PC-3 (cell line): ENCODE measurements around the gene CCDC14. TPM values are rescaled to one million over a fixed set of nuclear protein-coding genes. Genes with fewer than 3 reads are reported as not detected.
"Not testable (repeated sequence)": the region's sequence is repeated elsewhere in the genome, so short reads cannot be mapped to it uniquely, and the experiment has no call there.

Source experiments
- ATAC-seq: fragments of 200-7000 bp; cut with Tn5 transposase; 2 replicates; pipeline ENCODE4 v1.9.1; 2020; ENCODE audit warnings: mild to moderate bottlenecking, moderate library complexity
- BruUV-seq: library from RNA; stranded (reverse); fragments of 400-500 nt; replicated peaks from 2 replicates; lab custom pipeline; 2021; lab: Mats Ljungman, UMichigan
- CTCF ChIA-PET: fragments of 300-600 bp; sonication (Branson Sonifier 250); formaldehyde crosslinking; loops from one replicate; lab custom pipeline; 2022; ENCODE audit warnings: antibody characterized with exemption; lab: Charles Lee
- POLR2A ChIA-PET: fragments of 300-600 bp; sonication (Branson Sonifier 250); formaldehyde crosslinking; loops from one replicate; lab custom pipeline; 2022; ENCODE audit warnings: antibody characterized with exemption; ENCODE audit not compliant: unreplicated experiment; lab: Charles Lee
- DNase-seq: peaks from one replicate; pipeline ENCODE4 v3.0.0-alpha.2; 2015
- H2AFZ ChIP-seq: fragments of 300-600 bp; sonication (generic); 2 replicates; pipeline ENCODE4 v1.6.0; 2016; ENCODE audit warnings: antibody characterized with exemption, low read length
- H3F3A ChIP-seq: fragments of 300-600 bp; sonication (generic); one replicate; pipeline ENCODE4 v1.6.0; 2017; ENCODE audit warnings: antibody characterized with exemption, low read length, control low read depth, mild to moderate bottlenecking; ENCODE audit not compliant: unreplicated experiment
- H3K27ac ChIP-seq: fragments of 300-600 bp; sonication (generic); 2 replicates; pipeline ENCODE4 v1.5.1; 2016; ENCODE audit warnings: mild to moderate bottlenecking, low read length
- H3K27me3 ChIP-seq: fragments of 300-600 bp; sonication (generic); 2 replicates; pipeline ENCODE4 v1.6.1; 2016; ENCODE audit warnings: low read length, mixed read lengths
- H3K36me3 ChIP-seq: fragments of 300-600 bp; sonication (generic); 2 replicates; pipeline ENCODE4 v1.6.1; 2016; ENCODE audit warnings: low read depth, mixed run types, low read length, mixed read lengths
- H3K4me1 ChIP-seq: fragments of 300-600 bp; sonication (generic); 2 replicates; pipeline ENCODE4 v1.5.1; 2016; ENCODE audit warnings: low read length; ENCODE audit not compliant: insufficient read depth
- H3K4me2 ChIP-seq: fragments of 300-600 bp; sonication (generic); 2 replicates; pipeline ENCODE4 v1.6.0; 2016; ENCODE audit warnings: low read length
- H3K4me3 ChIP-seq: fragments of 300-600 bp; sonication (generic); 2 replicates; pipeline ENCODE4 v1.5.1; 2016; ENCODE audit warnings: mild to moderate bottlenecking, low read length, mixed read lengths
- H3K79me2 ChIP-seq: fragments of 300-600 bp; sonication (generic); 2 replicates; pipeline ENCODE4 v1.6.1; 2017; ENCODE audit warnings: low read length, mixed read lengths
- H3K9ac ChIP-seq: fragments of 300-600 bp; sonication (generic); 2 replicates; pipeline ENCODE4 v1.6.0; 2016; ENCODE audit warnings: mild to moderate bottlenecking, low read length
- H3K9me2 ChIP-seq: fragments of 300-600 bp; sonication (generic); replicated peaks from 2 replicates; pipeline ENCODE4 v1.6.1; 2016; ENCODE audit warnings: mixed run types, low read length, mixed read lengths
- H3K9me3 ChIP-seq: fragments of 300-600 bp; sonication (generic); 2 replicates; pipeline ENCODE4 v1.6.1; 2016; ENCODE audit warnings: low read length, mixed read lengths
- H4K20me1 ChIP-seq: fragments of 300-600 bp; sonication (generic); 2 replicates; pipeline ENCODE4 v1.6.1; 2016; ENCODE audit warnings: low read length, mixed read lengths
- EZH2 ChIP-seq: fragments of 300-600 bp; sonication (generic); IDR thresholded peaks from one replicate; pipeline ENCODE4 v1.6.1; 2017; ENCODE audit warnings: antibody characterized with exemption, mild to moderate bottlenecking, low read length; ENCODE audit not compliant: unreplicated experiment
- EZH2phosphoT487 ChIP-seq: fragments of 300-600 bp; sonication (generic); IDR thresholded peaks from 2 replicates; pipeline ENCODE4 v1.6.1; 2018; ENCODE audit warnings: mild to moderate bottlenecking, antibody characterized with exemption, low read length, borderline replicate concordance
- intact Hi-C: fragments of 100-400 bp; cut with micrococcal nuclease; formaldehyde crosslinking; loops from 2 replicates; pipeline ENCODE4 v1.9.0; 2023
- total RNA-seq: library from RNA; depleted of rRNA; stranded (reverse); fragments of >200 nt; gene quantifications from 2 replicates; pipeline ENCODE4 v1.2.3, GENCODE V29; 2014
- TF ChIP-seq, protein P1 (sequence below): fragments of 300-600 bp; sonication (generic); conservative IDR thresholded peaks from 2 replicates; pipeline ENCODE4 v1.5.1; 2017; ENCODE audit warnings: antibody characterized with exemption, low read depth, mild to moderate bottlenecking, low read length

Gene CCDC14
- total RNA-seq, 1 experiment from 2014 or later, result 62.6 TPM

DNA sequence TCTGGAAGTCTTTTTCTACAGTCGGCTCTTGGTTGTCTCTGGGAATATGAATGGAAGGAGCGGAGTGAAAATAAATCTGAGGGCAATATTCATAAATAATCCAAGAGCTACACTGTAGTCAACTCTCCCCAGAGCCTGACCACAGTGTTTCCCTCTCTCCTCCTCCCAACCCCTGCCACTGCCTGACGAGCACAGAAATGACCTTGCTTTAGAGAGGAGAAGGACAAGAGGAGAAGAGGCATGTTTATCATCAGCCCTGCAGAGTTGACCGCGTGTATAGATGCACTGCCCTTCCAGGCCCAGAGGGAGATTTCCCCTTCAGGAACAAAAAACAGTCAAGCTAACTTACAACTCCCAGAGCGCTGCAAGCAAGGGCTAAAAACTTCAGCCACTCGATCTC lies 14.0 kb upstream of the CCDC14 start:
- DNase-seq, H3K4me3 ChIP-seq, H3K36me3 ChIP-seq, POLR2A ChIA-PET, BruUV-seq, H3F3A ChIP-seq, H3K4me1 ChIP-seq, H3K79me2 ChIP-seq, ATAC-seq, intact Hi-C loops, H3K9me3 ChIP-seq, CTCF ChIA-PET, H4K20me1 ChIP-seq, H3K27ac ChIP-seq, H3K9me2 ChIP-seq, H3K9ac ChIP-seq, H2AFZ ChIP-seq, H3K4me2 ChIP-seq: not testable (repeated sequence)
- peaks cover 18% of the 10 kb centered on the region for H3K27me3 ChIP-seq

DNA sequence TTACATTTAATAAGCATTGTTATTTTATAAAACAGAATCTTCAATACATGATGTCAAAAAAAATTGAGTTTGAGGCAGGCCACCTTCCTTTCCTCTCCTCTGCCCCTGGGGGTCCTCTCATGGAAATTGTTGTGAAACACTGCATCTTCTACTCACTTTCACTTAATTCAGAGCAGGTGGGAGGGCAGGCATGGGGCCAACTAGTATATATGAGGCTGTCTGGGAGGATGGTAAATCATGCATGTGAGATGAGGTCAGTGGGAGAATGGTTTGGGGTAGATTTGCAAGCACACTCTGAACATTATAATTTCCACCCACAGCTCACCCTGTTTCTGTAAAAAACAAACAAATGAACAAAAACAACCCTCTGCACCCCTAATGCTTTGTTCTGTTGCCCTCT lies 10.4 kb upstream of the CCDC14 start:
- H3K4me1 ChIP-seq, result peaks cover 3% of the 10 kb centered on the region; the same call in 1 of the 2 replicates
- no TSS peak for BruUV-seq
- no peak for DNase-seq
- no peak overlapping the region for H3K4me3 ChIP-seq
- ATAC-seq, result no peak
- H3K27ac ChIP-seq, result no peak overlapping the region
- no peak overlapping the region for H3K9ac ChIP-seq
- intact Hi-C loops, result no loop called here
- H3K9me2 ChIP-seq, result no peaks in the 10 kb centered on the region
- no peak overlapping the region for H3K4me2 ChIP-seq
- H3F3A ChIP-seq, result no peaks in the 10 kb centered on the region
- no peak overlapping the region for H2AFZ ChIP-seq
- TF ChIP-seq EZH2phosphoT487, result no peak
- TF ChIP-seq, protein P1, sequence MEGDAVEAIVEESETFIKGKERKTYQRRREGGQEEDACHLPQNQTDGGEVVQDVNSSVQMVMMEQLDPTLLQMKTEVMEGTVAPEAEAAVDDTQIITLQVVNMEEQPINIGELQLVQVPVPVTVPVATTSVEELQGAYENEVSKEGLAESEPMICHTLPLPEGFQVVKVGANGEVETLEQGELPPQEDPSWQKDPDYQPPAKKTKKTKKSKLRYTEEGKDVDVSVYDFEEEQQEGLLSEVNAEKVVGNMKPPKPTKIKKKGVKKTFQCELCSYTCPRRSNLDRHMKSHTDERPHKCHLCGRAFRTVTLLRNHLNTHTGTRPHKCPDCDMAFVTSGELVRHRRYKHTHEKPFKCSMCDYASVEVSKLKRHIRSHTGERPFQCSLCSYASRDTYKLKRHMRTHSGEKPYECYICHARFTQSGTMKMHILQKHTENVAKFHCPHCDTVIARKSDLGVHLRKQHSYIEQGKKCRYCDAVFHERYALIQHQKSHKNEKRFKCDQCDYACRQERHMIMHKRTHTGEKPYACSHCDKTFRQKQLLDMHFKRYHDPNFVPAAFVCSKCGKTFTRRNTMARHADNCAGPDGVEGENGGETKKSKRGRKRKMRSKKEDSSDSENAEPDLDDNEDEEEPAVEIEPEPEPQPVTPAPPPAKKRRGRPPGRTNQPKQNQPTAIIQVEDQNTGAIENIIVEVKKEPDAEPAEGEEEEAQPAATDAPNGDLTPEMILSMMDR, result no peak
- no peak for TF ChIP-seq EZH2
- CTCF ChIA-PET, result no interaction called here
- no peaks in the 10 kb centered on the region for H3K79me2 ChIP-seq
- POLR2A ChIA-PET, result no interaction called here
- H3K27me3 ChIP-seq, result peaks cover 26% of the 10 kb centered on the region
- no peaks in the 10 kb centered on the region for H4K20me1 ChIP-seq
- H3K36me3 ChIP-seq, result no peaks in the 10 kb centered on the region
- no peaks in the 10 kb centered on the region for H3K9me3 ChIP-seq

DNA sequence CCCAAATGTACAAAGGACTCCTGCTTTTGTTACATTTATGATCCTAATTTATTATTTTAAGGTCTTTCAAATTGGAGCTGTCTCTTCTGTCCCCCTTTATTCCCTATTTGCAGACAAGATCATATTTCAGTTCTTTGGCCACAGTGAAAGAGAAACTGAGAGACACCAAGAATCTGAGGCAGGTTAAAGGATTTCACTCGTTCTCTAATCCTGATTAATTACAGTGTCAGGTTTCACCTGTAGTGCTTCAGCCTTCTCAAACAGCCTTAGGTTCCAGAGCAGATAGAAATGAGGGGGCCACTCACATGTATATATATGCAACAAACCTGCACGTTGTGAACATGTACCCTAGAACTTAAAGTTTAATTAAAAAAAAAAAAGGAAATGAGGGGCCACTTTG lies 6.2 kb upstream of the CCDC14 start:
- DNase-seq, H3K4me2 ChIP-seq, H3K79me2 ChIP-seq, H3K9ac ChIP-seq, H3K36me3 ChIP-seq, ATAC-seq, H3F3A ChIP-seq, H3K4me1 ChIP-seq, H3K9me3 ChIP-seq, BruUV-seq, H3K9me2 ChIP-seq, CTCF ChIA-PET, H4K20me1 ChIP-seq, intact Hi-C loops, POLR2A ChIA-PET, H3K27ac ChIP-seq, H3K4me3 ChIP-seq, H2AFZ ChIP-seq: not testable (repeated sequence)
- H3K27me3 ChIP-seq, result peaks cover 26% of the 10 kb centered on the region

DNA sequence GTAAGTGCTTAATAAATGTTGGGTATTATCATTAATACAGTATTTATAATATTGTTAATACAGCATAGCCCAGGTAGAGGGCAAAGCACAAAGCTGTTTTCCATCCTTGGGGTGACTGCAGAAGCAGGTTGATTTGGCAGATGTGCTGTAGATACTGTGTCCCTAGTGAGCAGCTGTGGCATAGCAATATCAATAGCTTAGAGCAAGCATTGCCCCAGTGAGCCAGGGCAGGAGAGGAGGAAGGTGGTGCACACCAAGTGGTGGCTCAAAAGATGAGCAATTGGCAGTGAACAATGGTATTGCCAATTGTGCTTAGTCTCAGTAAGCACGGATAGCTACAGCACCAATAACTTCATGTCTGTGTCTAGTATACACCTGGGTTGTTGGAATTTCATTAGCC lies 5.8 kb upstream of the CCDC14 start:
- H2AFZ ChIP-seq, H3F3A ChIP-seq, CTCF ChIA-PET, POLR2A ChIA-PET, intact Hi-C loops, H3K4me2 ChIP-seq, H3K4me1 ChIP-seq, H3K9ac ChIP-seq, BruUV-seq, H3K36me3 ChIP-seq, H3K9me3 ChIP-seq, DNase-seq, H3K27ac ChIP-seq, H3K9me2 ChIP-seq, H3K79me2 ChIP-seq, H3K4me3 ChIP-seq, H4K20me1 ChIP-seq: not testable (repeated sequence)
- peak; percentile 67 for ATAC-seq
- peaks cover 22% of the 10 kb centered on the region for H3K27me3 ChIP-seq

DNA sequence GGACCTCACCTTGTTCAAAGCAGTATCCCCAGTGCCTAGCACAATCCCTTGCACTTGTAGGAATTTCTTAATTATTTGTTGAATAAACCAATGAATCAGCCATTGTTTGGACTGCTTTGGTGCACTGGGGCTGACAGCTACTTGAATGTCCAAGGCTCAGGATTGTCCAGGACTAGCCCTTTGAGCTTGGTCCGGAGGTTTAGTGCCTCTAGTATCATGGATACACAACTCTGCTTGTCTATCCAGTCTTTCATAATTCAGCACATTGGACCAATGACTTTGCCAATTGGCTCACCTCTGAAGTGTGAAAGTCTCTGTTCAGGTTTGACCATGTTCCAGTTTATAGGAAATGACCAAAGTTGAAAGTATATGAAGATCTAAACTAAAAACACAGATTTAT lies 3.8 kb upstream of the CCDC14 start:
- H4K20me1 ChIP-seq, H3K9me2 ChIP-seq, CTCF ChIA-PET, H3K9ac ChIP-seq, POLR2A ChIA-PET, ATAC-seq, H3K9me3 ChIP-seq, H3K4me1 ChIP-seq, DNase-seq, H3K4me3 ChIP-seq, H2AFZ ChIP-seq, BruUV-seq, H3K27ac ChIP-seq, H3K4me2 ChIP-seq, H3K27me3 ChIP-seq, H3K36me3 ChIP-seq, H3F3A ChIP-seq: not testable (repeated sequence)
- peaks cover 11% of the 10 kb centered on the region for H3K79me2 ChIP-seq
- intact Hi-C loops, result loop anchor here (5.0 kb wide), 1 partner anchor 232 kb away; no protein-coding TSS in a partner anchor
